Sigmoid colon (tissue), 7 donors: ENCODE measurements around the gene HMOX1. TPM values are rescaled to one million over a fixed set of nuclear protein-coding genes. Genes with fewer than 3 reads are reported as not detected.

Experiments
- DNase-seq: peaks from one replicate; pipeline ENCODE4 v3.0.0-alpha.2; 2019
- H3K27ac ChIP-seq, 4 donors: fragments of 200-600 bp; sonication (generic); one replicate each; pipeline ENCODE4 v1.5.1; 2016 to 2019; ENCODE audit warnings: mild to moderate bottlenecking in 1 of 4
- H3K27me3 ChIP-seq, 3 donors: fragments of 200-600 bp; sonication (generic); one replicate each; pipeline ENCODE4 v1.5.1; 2019; ENCODE audit warnings: mild to moderate bottlenecking in 1 of 3
- H3K36me3 ChIP-seq, 4 donors: fragments of 200-600 bp; sonication (generic); one replicate each; pipeline ENCODE4 v1.5.1; 2016 to 2019
- H3K4me1 ChIP-seq, 4 donors: fragments of 200-600 bp; sonication (generic); one replicate each; pipeline ENCODE4 v1.5.1; 2017 to 2019
- H3K4me3 ChIP-seq, 4 donors: fragments of 200-600 bp; sonication (generic); one replicate each; pipeline ENCODE4 v1.5.1; 2017 to 2019; ENCODE audit warnings: mild to moderate bottlenecking in 2 of 4, moderate library complexity in 1 of 4
- H3K9me3 ChIP-seq, 4 donors: fragments of 200-600 bp in 3 of 4; sonication (generic) in 3 of 4; one replicate each; pipeline versions ENCODE4 v1.5.1 to v1.6.1; 2013 to 2019
- EP300 ChIP-seq, 4 donors: sonication (generic); formaldehyde crosslinking; IDR thresholded peaks; one replicate each; pipeline ENCODE4 v1.6.1; 2017; ENCODE audit warnings: antibody characterized with exemption in 4 of 4
- POLR2A ChIP-seq, 2 donors: fragments of 450-650 bp; IDR thresholded peaks; one replicate each; pipeline ENCODE4 v1.6.1; 2016; ENCODE audit warnings: antibody characterized with exemption in 2 of 2, mild to moderate bottlenecking in 2 of 2, moderate library complexity in 2 of 2
- POLR2AphosphoS5 ChIP-seq, 4 donors: sonication (generic); formaldehyde crosslinking; IDR thresholded peaks; one replicate each; pipeline ENCODE4 v1.6.1; 2017; ENCODE audit warnings: antibody characterized with exemption in 4 of 4
- WGBS, 2 donors: extraction: QIAGEN DNeasy Blood & Tissue Kit; methylation state at CpG; one replicate each; pipeline ENCODE4 v1.1.7; 2013; 5-methylcytosine and 5-hydroxymethylcytosine counted together
- intact Hi-C: fragments of 100-400 bp; cut with DNase I; formaldehyde crosslinking; loops from one replicate; pipeline ENCODE4 v1.15.1; 2023
- polyA plus RNA-seq, 3 donors: library from polyadenylated mRNA; stranded (reverse); fragments of 200-250 nt; gene quantifications; one replicate each; pipeline ENCODE4 v1.2.3, GENCODE V29; 2013
- total RNA-seq, 4 donors: library from RNA; depleted of rRNA; stranded (reverse); fragments of >200 nt; gene quantifications; one replicate each; pipeline ENCODE4 v1.1.0, GENCODE V29; 2016
- TF ChIP-seq, protein P1 (sequence below), 4 experiments: fragments of 450-650 bp in 3 of 4; fragments of 200-600 bp in 1 of 4; IDR thresholded peaks; one replicate each; pipeline ENCODE4 v1.5.1; 2016 to 2019; ENCODE audit warnings: antibody characterized with exemption in 4 of 4, mild to moderate bottlenecking in 3 of 4, moderate library complexity in 2 of 4
- donor health status: healthy with polysubstance abuse.
- donor health status: Bipolar disorder and iron deficiency.
- donor health status: healthy.

The HMOX1 gene
- total and polyA plus RNA-seq, 7 donors = 5.0 to 138 (median 35.5) TPM

DNA sequence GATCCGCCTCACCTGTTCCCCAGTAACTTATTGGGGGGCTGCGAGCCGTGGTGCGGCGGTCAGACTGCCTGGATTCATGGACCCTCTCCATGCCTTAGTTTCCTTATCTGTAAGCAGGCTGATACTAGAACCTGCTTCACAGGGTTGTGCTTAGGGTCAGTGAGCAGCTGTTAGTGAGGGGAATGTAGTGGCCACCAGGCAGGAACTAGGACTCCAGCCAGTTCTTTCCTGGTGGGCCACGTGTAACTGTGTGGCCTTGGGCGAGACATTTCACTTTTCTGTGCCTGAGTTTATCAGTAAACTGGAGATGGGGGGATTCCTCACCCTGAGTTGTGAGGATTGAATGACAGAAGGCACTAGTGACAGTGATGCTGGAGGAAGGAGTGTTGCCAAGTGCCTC is 43.9 kb downstream of the HMOX1 start:
- H3K27me3 ChIP-seq = no peaks in the 10 kb centered on the region
- H3K36me3 ChIP-seq = peaks cover 0 to 50% (median 10%) of the 10 kb centered on the region in 4 donors
- no peak overlapping the region for H3K4me3 ChIP-seq
- H3K4me1 ChIP-seq = no peaks in the 10 kb centered on the region
- TF ChIP-seq, protein P1, sequence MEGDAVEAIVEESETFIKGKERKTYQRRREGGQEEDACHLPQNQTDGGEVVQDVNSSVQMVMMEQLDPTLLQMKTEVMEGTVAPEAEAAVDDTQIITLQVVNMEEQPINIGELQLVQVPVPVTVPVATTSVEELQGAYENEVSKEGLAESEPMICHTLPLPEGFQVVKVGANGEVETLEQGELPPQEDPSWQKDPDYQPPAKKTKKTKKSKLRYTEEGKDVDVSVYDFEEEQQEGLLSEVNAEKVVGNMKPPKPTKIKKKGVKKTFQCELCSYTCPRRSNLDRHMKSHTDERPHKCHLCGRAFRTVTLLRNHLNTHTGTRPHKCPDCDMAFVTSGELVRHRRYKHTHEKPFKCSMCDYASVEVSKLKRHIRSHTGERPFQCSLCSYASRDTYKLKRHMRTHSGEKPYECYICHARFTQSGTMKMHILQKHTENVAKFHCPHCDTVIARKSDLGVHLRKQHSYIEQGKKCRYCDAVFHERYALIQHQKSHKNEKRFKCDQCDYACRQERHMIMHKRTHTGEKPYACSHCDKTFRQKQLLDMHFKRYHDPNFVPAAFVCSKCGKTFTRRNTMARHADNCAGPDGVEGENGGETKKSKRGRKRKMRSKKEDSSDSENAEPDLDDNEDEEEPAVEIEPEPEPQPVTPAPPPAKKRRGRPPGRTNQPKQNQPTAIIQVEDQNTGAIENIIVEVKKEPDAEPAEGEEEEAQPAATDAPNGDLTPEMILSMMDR (IDR thresholded peaks at IDR 0.05) = no peak
- no peak for TF ChIP-seq EP300 (IDR thresholded peaks at IDR 0.05)
- TF ChIP-seq POLR2A (IDR thresholded peaks at IDR 0.05) = no peak
- TF ChIP-seq POLR2AphosphoS5 (IDR thresholded peaks at IDR 0.05) = no peak
- intact Hi-C loops = no loop called here
- no peak overlapping the region for H3K27ac ChIP-seq
- 86 to 89% methylated on average over 7 of the region's 7 CpGs for WGBS, 2 donors
- H3K9me3 ChIP-seq = no peaks in the 10 kb centered on the region
- DNase-seq = no peak

DNA sequence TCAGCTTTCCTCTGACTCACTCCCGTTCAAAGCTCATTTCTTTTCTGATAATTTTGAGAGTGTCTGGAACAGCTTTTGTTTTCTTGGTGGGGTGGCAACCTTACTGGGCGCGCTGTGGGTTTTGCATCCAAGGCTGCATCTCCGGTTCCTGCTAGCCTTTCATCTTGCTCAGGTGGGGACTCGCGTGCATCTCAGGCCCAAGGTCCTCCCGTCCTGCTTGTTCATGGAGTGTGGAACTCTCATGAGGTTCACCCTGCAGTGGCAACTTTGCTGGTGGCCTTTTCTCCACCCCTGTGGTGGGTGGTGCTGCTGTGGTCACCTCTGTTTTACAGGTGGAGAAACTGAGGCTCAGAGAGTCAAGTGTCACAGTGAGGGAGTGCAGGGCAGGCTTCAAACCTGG is 44.6 kb downstream of the HMOX1 start:
- H3K36me3 ChIP-seq = peaks cover 0 to 42% (median 10%) of the 10 kb centered on the region in 4 donors
- no peak overlapping the region for H3K4me3 ChIP-seq
- no peaks in the 10 kb centered on the region for H3K9me3 ChIP-seq
- H3K27ac ChIP-seq = no peak overlapping the region
- 91 to 93% methylated on average over 7 of the region's 7 CpGs for WGBS, 2 donors
- H3K27me3 ChIP-seq = no peaks in the 10 kb centered on the region
- peaks cover 0 to 1% (median 0%) of the 10 kb centered on the region in 4 donors for H3K4me1 ChIP-seq
- intact Hi-C loops = no loop called here
- no peak for DNase-seq
- TF ChIP-seq EP300 (IDR thresholded peaks at IDR 0.05) (no peak), POLR2A (IDR thresholded peaks at IDR 0.05) (no peak), POLR2AphosphoS5 (IDR thresholded peaks at IDR 0.05) (no peak)
- TF ChIP-seq, protein P1 (IDR thresholded peaks at IDR 0.05) = no peak

DNA sequence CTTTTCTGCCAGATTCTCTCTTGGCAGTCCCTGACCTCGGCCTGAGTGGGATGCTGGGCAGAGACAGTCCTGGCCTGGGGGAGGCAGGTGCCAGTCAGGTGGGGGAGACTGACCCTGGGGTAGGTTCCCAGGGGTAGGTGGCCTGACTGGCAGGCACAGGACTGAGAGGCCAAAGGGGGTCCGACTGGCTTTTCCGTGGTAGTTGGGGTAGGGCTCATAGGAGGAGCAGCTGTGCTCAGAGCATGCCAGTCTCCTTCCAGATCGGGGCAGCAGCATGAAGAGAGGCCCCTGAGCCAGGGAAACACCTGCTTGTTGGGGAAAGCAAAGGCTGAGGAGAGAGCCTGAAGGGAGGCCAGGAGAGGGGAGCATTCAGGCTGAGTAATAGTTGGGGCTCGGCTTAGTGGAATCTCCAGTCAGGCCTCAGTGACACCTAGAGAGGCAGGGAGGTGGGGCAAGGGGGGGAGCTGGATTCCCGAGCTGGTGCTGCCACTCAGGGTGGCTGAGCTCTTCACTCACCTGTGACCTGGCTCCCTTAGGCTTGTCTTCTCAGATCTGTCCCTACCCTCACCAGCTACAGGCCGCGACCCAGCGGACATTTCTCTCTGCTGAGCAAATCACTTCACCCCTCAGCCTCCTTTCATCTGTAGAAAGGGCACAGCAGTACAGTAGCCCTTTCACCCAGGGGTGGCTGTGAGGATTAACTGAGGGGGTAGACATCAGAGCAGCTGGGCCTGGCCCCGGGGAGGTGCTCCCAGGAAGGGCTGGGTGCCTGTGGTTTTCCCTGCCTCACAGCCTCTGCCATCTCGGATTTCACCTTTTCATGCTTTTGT is 45.3 kb downstream of the HMOX1 start:
- TF ChIP-seq EP300 (IDR thresholded peaks at IDR 0.05) (no peak), POLR2A (IDR thresholded peaks at IDR 0.05) (no peak), POLR2AphosphoS5 (IDR thresholded peaks at IDR 0.05) (no peak)
- TF ChIP-seq, protein P1 (IDR thresholded peaks at IDR 0.05) = no peak
- Histone ChIP-seq H3K36me3 (peaks cover 0 to 37% (median 9%) of the 10 kb centered on the region in 4 donors), H3K9me3 (no peaks in the 10 kb centered on the region), H3K27me3 (no peaks in the 10 kb centered on the region), H3K4me1 (peaks cover 0 to 6% (median 2%) of the 10 kb centered on the region in 4 donors), H3K4me3 (no peak overlapping the region), H3K27ac (no peak overlapping the region)
- intact Hi-C loops = no loop called here
- 89% methylated on average over 11 of the region's 11 CpGs for WGBS, 2 donors
- no peak for DNase-seq

DNA sequence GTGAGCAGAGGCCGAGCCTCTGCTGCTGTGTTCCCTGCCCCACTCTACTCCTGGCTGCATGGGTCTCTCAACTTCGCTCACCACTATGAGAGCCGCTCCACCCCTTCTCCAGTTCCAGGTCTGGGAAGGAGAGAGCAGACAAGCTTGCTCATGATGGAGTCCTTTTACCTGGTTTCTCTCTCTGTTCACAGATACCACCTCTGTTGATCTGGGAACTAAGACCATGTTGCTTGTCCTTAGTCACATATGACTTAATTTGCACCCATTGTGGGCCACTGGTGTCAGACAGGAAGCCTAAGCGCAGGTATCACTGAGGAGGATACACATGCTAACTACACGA is 45.9 kb downstream of the HMOX1 start:
- intact Hi-C loops = no loop called here
- no peak for DNase-seq
- WGBS, 2 donors = 89 to 92% methylated on average over 5 of the region's 5 CpGs
- H3K4me1 ChIP-seq = peaks cover 0 to 11% (median 8%) of the 10 kb centered on the region in 4 donors
- H3K9me3 ChIP-seq = no peaks in the 10 kb centered on the region
- H3K27ac ChIP-seq = no peak overlapping the region
- H3K27me3 ChIP-seq = no peaks in the 10 kb centered on the region
- peaks cover 0 to 31% (median 6%) of the 10 kb centered on the region in 4 donors for H3K36me3 ChIP-seq
- no peak for TF ChIP-seq POLR2A (IDR thresholded peaks at IDR 0.05)
- TF ChIP-seq EP300 (IDR thresholded peaks at IDR 0.05) = no peak
- TF ChIP-seq, protein P1 (IDR thresholded peaks at IDR 0.05) = no peak
- no peak for TF ChIP-seq POLR2AphosphoS5 (IDR thresholded peaks at IDR 0.05)
- H3K4me3 ChIP-seq = no peak overlapping the region
